Loucy (cell line): ENCODE measurements around the gene ETFB.

Experiments
- H2AFZ ChIP-seq: fragments of 200-600 bp; sonication (generic); 2 replicates; pipeline ENCODE4 v1.6.0; 2016; ENCODE audit warnings: antibody characterized with exemption, mild to moderate bottlenecking, low read length, moderate library complexity
- H3F3A ChIP-seq: fragments of 200-600 bp; 2 replicates; pipeline ENCODE4 v1.6.0; 2016; ENCODE audit warnings: antibody characterized with exemption, low read depth, mild to moderate bottlenecking
- H3K27me3 ChIP-seq: fragments of 200-600 bp; sonication (generic); 2 replicates; pipeline ENCODE4 v1.6.1; 2014; ENCODE audit warnings: low read length, mild to moderate bottlenecking; ENCODE audit not compliant: insufficient read depth, poor library complexity, severe bottlenecking
- H3K36me3 ChIP-seq: fragments of 200-600 bp; sonication (generic); 2 replicates; pipeline ENCODE4 v1.6.1; 2016; ENCODE audit warnings: low read length; ENCODE audit not compliant: insufficient read depth
- H3K4me1 ChIP-seq: fragments of 200-600 bp; sonication (generic); 2 replicates; pipeline ENCODE4 v1.5.1; 2014; ENCODE audit warnings: low read length, mild to moderate bottlenecking; ENCODE audit not compliant: insufficient read depth, poor library complexity, severe bottlenecking
- H3K4me2 ChIP-seq: fragments of 200-600 bp; sonication (generic); 2 replicates; pipeline ENCODE4 v1.6.0; 2014; ENCODE audit warnings: antibody characterized with exemption, low read length, low read depth, mild to moderate bottlenecking; ENCODE audit not compliant: poor library complexity, severe bottlenecking
- H3K4me3 ChIP-seq: fragments of 200-600 bp; sonication (generic); 2 replicates; pipeline ENCODE4 v1.5.1; 2014; ENCODE audit warnings: low read length, mild to moderate bottlenecking, mixed read lengths; ENCODE audit not compliant: poor library complexity, severe bottlenecking
- H3K79me2 ChIP-seq: fragments of 200-600 bp; sonication (generic); 2 replicates; pipeline ENCODE4 v1.6.1; 2014; ENCODE audit warnings: low read length; ENCODE audit not compliant: insufficient read depth
- H3K9ac ChIP-seq: fragments of 200-600 bp; sonication (generic); 2 replicates; pipeline ENCODE4 v1.6.0; 2014; ENCODE audit warnings: mild to moderate bottlenecking, low read depth, low read length, moderate library complexity; ENCODE audit not compliant: poor library complexity, severe bottlenecking
- H3K9me2 ChIP-seq: fragments of 200-600 bp; sonication (generic); replicated peaks from 2 replicates; pipeline ENCODE4 v1.6.1; 2016; ENCODE audit warnings: low read depth, low read length, mixed read lengths
- H3K9me3 ChIP-seq: fragments of 200-600 bp; sonication (generic); 2 replicates; pipeline ENCODE4 v1.6.1; 2014; ENCODE audit warnings: mild to moderate bottlenecking, antibody characterized with exemption, low read length, low read depth; ENCODE audit not compliant: insufficient read depth
- H4K20me1 ChIP-seq: fragments of 200-600 bp; sonication (generic); 2 replicates; pipeline ENCODE4 v1.6.0; 2014; ENCODE audit warnings: antibody characterized with exemption, low read length, mild to moderate bottlenecking; ENCODE audit not compliant: insufficient read depth, poor library complexity, severe bottlenecking
- EZH2phosphoT487 ChIP-seq: fragments of 200-600 bp; IDR thresholded peaks from 2 replicates; pipeline ENCODE4 v1.6.1; 2018; ENCODE audit warnings: antibody characterized with exemption, mild to moderate bottlenecking, moderate library complexity, borderline replicate concordance
- TF ChIP-seq, protein P1 (sequence below): fragments of 200-600 bp; sonication (generic); conservative IDR thresholded peaks from 2 replicates; pipeline ENCODE4 v1.5.1; 2014; ENCODE audit warnings: mild to moderate bottlenecking, antibody characterized with exemption, low read length

Gene ETFB

DNA sequence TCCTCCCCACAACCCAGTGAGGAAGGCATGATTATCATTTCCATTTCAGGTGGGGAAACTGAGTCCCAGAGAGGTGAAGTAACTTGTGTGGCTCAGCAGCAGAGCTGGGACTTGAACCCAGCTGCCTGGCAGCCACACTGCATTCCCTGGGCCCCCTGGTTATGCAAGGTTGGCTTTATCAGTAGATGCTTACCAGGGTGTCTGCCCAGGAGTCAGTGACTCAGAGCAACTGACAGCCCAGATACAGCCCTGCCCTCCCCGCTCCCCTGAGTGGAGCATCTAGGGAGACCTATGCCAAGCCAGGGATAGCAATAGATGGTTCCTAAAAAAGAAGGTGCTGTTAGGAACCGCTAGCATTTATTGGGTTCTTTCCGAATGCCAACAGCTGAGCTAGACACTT lies 48.8 kb downstream of the ETFB start:
- Histone ChIP-seq H3K36me3 (no peaks in the 10 kb centered on the region), H3K9me3 (no peaks in the 10 kb centered on the region), H3K4me2 (no peak overlapping the region), H3K4me1 (no peaks in the 10 kb centered on the region), H3K9ac (no peak overlapping the region), H4K20me1 (no peaks in the 10 kb centered on the region), H3F3A (no peaks in the 10 kb centered on the region), H3K4me3 (no peak overlapping the region), H3K9me2 (no peaks in the 10 kb centered on the region), H3K27me3 (no peaks in the 10 kb centered on the region), H3K79me2 (no peaks in the 10 kb centered on the region), H2AFZ (no peak overlapping the region)
- no peak for TF ChIP-seq EZH2phosphoT487
- TF ChIP-seq, protein P1, sequence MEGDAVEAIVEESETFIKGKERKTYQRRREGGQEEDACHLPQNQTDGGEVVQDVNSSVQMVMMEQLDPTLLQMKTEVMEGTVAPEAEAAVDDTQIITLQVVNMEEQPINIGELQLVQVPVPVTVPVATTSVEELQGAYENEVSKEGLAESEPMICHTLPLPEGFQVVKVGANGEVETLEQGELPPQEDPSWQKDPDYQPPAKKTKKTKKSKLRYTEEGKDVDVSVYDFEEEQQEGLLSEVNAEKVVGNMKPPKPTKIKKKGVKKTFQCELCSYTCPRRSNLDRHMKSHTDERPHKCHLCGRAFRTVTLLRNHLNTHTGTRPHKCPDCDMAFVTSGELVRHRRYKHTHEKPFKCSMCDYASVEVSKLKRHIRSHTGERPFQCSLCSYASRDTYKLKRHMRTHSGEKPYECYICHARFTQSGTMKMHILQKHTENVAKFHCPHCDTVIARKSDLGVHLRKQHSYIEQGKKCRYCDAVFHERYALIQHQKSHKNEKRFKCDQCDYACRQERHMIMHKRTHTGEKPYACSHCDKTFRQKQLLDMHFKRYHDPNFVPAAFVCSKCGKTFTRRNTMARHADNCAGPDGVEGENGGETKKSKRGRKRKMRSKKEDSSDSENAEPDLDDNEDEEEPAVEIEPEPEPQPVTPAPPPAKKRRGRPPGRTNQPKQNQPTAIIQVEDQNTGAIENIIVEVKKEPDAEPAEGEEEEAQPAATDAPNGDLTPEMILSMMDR, result no peak

DNA sequence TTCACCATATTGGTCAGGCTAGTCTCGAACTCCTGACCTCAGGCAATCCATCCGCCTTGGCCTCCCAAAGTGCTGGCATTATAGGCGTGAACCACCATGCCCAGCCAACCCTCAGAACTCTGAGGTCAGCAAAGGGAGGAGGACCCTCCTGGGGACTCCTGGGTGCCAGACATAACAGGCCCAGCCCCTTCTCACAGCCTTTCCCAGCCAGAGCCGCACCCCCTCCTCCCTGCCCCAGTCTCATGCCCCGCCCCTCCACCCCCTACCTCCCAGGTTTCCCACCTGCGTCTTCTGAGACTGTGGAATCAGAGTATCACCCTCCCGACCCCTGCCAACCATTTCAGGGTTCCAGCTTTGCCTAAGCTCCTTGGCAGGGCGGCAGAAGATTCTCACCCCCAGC lies 49.5 kb downstream of the ETFB start:
- no peak overlapping the region for H3K9ac ChIP-seq
- no peak overlapping the region for H3K4me3 ChIP-seq
- no peaks in the 10 kb centered on the region for H3K27me3 ChIP-seq
- no peaks in the 10 kb centered on the region for H3F3A ChIP-seq
- H2AFZ ChIP-seq, result no peak overlapping the region
- no peaks in the 10 kb centered on the region for H4K20me1 ChIP-seq
- H3K79me2 ChIP-seq, result no peaks in the 10 kb centered on the region
- H3K36me3 ChIP-seq, result no peaks in the 10 kb centered on the region
- no peaks in the 10 kb centered on the region for H3K4me1 ChIP-seq
- no peak overlapping the region for H3K4me2 ChIP-seq
- no peaks in the 10 kb centered on the region for H3K9me3 ChIP-seq
- no peaks in the 10 kb centered on the region for H3K9me2 ChIP-seq
- TF ChIP-seq, protein P1, result no peak
- TF ChIP-seq EZH2phosphoT487, result no peak

DNA sequence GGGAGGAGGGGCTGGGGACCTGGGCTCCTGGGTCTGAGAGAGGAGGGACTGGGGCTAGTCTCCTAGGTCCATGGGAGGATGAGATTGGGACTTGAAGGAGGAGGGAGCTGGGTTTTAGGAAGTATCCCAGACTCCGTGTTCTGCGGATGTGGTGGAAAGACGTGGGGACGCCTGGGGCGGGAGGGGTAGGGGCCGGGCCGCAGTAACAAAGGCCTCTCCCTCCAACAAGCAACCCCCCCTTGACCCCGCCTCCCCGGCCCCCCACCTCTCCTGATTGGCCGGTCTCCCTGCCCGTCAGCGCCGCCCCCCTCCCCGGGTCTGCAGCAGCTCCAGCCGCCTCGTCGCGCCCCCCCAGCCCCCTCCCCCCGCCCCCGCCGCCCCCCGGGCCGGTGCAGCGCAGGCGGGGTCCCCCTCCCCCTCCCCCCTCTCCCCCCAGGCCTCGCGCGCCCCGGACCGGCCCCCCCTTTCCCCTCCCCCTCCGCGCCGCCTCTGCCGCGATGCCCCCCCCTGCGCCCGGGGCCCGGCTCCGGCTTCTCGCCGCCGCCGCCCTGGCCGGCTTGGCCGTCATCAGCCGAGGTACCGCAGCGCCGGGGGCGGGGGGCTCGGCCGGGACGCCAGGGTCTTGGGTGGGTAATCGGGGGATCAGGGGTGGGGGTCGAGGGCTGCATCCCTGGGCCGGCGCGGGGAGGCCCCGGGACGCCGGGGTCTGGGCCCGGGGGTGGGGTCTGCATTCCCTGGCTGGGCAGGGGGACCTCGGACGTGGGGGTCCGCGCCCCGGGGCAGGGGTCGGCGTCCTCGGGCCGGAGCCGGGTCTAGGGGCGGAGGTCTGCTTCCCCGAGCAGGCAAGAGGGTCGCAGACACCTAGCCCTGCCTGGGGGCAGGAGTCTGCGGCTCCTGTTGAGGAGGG lies 54.6 kb downstream of the ETFB start, which contains the start of gene IGLON5:
Gene IGLON5, plus strand, starts transcription at position 294 of the 907 bp plus-strand sequence. Its CDS starts 204 bp downstream, at position 498.
- Histone ChIP-seq H2AFZ (no peak within 1 kb of the TSS), H3K9me3 (peaks cover 6% of the 10 kb centered on the region; the same call in 1 of the 2 replicates), H3K4me2 (no peak within 1 kb of the TSS), H3F3A (no peaks in the 10 kb centered on the region), H3K27me3 (no peaks in the 10 kb centered on the region), H3K79me2 (no peaks in the 10 kb centered on the region), H3K9ac (no peak within 1 kb of the TSS), H3K36me3 (no peaks in the 10 kb centered on the region), H4K20me1 (no peaks in the 10 kb centered on the region), H3K9me2 (no peaks in the 10 kb centered on the region; the same call in 1 of the 2 replicates), H3K4me3 (no peak within 1 kb of the TSS), H3K4me1 (no peaks in the 10 kb centered on the region)
- TF ChIP-seq, protein P1, result no peak
- no peak for TF ChIP-seq EZH2phosphoT487
